WERI-Rb-1 (cell line): ENCODE data around the gene TIMM10B.

Source experiments
- DNase-seq: peaks from one replicate; pipeline ENCODE4 v3.0.0-alpha.2; 2020
- H3K27ac ChIP-seq: fragments of 250-450 bp; sonication (Bioruptor Pico); 2 replicates; pipeline ENCODE4 v1.5.1; 2020; ENCODE audit warnings: mild to moderate bottlenecking, moderate library complexity
- H3K27me3 ChIP-seq: fragments of 250-450 bp; sonication (Bioruptor Pico); 2 replicates; pipeline ENCODE4 v1.5.1; 2021; ENCODE audit warnings: mild to moderate bottlenecking, low read depth, moderate library complexity; ENCODE audit not compliant: insufficient read depth, severe bottlenecking
- H3K36me3 ChIP-seq: fragments of 250-450 bp; sonication (Bioruptor Pico); 2 replicates; pipeline ENCODE4 v1.5.1; 2020; ENCODE audit warnings: mild to moderate bottlenecking, moderate library complexity
- H3K4me3 ChIP-seq: 2 replicates; pipeline ENCODE4 v1.5.1; 2011; ENCODE audit warnings: low read depth, mild to moderate bottlenecking, control low read depth, low read length
- H3K9me3 ChIP-seq: fragments of 250-450 bp; sonication (Bioruptor Pico); 2 replicates; pipeline ENCODE4 v1.5.1; 2021; ENCODE audit warnings: mild to moderate bottlenecking, moderate library complexity; ENCODE audit not compliant: severe bottlenecking
- TF ChIP-seq, protein P1 (sequence below): IDR thresholded peaks from 2 replicates; pipeline ENCODE4 v1.5.1; 2011; ENCODE audit warnings: low read depth, mild to moderate bottlenecking, control low read depth, inconsistent platforms, low read length

Gene TIMM10B

DNA sequence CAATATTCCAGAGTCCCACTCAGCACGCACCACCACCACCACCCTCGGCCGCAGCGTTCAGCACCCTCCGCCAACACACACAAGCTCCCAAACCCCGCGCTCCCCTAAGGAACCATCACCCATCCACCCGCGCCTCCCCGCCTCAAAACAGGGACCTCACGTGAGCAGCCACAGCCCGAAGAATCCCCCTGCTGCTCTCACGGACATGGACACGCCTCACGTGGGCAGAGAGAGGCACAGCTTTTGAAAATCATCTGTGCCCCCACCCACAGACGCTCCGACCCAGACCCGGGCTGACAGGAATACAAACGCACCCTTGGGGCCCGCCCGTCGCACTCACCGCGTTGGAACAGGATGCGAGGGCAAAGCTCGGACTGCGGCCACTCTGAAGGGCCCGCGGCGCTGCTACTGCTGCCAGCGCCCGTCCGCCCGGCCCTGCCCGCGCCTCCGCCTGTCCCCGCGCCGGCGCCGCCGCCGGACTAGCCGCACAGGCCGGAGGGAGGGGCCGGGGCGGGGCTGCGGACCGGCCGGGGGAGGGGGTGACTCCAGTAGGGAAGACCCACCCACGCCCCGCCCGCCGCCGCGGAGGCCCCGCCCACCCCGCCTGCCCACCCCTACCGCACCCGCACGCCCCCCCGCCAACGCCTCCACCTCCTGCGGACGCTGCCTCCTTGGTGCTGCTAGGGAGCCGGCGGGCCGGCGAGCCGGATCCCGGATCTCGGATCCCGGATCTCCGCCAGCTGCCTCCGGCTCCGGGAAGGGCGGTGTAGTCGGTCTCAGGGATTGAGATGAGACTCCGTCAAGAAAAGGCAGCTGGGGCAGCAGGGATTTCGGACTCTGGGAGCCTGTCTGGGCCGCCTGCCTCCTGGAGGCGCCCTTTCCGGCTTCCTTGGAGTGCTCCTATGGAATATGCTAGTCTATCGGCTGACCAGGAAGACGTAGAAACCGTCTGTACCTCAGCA lies 7.6 kb upstream of the TIMM10B start, which contains the start of gene TRIM3:
TRIM3 (minus strand) TSS at position 491 of the 962 bp plus-strand sequence. CDS start 8,246 bp downstream, outside the sequence.
- H3K27me3 ChIP-seq, result no peaks in the 10 kb centered on the region
- H3K36me3 ChIP-seq, result peaks cover 16% of the 10 kb centered on the region
- no peaks in the 10 kb centered on the region for H3K9me3 ChIP-seq
- peak within 1 kb of the TSS; percentile 83 for H3K4me3 ChIP-seq
- DNase-seq, result peak; percentile 95
- TF ChIP-seq, protein P1, sequence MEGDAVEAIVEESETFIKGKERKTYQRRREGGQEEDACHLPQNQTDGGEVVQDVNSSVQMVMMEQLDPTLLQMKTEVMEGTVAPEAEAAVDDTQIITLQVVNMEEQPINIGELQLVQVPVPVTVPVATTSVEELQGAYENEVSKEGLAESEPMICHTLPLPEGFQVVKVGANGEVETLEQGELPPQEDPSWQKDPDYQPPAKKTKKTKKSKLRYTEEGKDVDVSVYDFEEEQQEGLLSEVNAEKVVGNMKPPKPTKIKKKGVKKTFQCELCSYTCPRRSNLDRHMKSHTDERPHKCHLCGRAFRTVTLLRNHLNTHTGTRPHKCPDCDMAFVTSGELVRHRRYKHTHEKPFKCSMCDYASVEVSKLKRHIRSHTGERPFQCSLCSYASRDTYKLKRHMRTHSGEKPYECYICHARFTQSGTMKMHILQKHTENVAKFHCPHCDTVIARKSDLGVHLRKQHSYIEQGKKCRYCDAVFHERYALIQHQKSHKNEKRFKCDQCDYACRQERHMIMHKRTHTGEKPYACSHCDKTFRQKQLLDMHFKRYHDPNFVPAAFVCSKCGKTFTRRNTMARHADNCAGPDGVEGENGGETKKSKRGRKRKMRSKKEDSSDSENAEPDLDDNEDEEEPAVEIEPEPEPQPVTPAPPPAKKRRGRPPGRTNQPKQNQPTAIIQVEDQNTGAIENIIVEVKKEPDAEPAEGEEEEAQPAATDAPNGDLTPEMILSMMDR, result peak; percentile 45
- H3K27ac ChIP-seq, result peak within 1 kb of the TSS; percentile 73

DNA sequence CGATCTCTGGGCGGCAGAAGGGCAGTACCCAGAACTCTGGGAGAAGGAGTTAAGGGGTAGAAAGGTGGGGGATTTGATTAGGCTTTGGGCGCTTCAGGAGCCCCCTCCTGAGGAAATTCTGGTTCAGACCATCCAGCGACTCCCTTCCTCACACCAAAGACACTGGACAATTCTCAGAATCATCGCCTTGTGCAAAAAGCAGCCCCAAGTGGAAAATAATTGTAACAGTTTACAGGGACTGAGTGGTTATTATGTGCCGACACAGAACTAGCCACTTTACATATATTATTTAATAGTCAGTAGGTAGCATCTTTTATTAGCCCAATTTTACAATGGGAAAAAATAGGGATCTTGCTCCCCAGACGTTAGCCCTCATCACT lies 6.9 kb upstream of the TIMM10B start:
- peak overlapping the region; percentile 59 for H3K4me3 ChIP-seq
- H3K9me3 ChIP-seq, result no peaks in the 10 kb centered on the region
- peak overlapping the region; percentile 73 for H3K27ac ChIP-seq
- TF ChIP-seq, protein P1, result no peak
- no peaks in the 10 kb centered on the region for H3K27me3 ChIP-seq
- peaks cover 21% of the 10 kb centered on the region for H3K36me3 ChIP-seq
- no peak for DNase-seq

DNA sequence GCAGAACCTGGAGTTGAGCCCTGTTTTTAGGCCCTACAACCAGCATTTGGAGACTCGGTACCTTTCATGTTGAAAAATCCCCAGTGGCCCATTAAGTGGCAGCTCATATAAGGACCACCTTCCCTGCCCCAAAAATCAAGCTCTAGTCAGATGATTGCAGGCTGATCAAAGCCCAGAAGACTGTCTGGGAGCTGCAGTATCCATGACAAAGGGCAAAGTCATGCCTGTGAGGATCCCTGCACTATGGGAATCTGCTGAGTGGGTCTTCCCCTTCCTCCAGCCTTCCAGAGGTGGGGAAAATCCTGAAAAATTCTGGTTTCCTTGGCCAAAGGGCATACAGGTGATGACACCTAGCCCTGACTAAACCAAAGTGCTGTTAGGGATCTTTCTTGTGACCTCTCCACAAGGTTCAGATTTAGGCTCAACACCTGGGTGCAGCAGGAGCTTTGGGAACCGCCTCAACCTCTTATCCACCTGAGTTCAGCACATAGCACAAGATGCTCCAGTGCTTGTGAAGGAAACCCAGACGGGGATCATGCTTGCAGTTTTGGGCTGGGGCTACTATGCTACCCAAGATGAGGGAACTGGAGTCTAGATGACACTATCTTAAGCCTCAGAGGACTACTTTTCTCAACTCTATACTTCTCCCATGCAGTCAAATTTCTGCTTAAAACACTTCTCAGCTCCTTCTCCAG lies 6.3 kb upstream of the TIMM10B start:
- TF ChIP-seq, protein P1, result no peak
- no peak overlapping the region for H3K4me3 ChIP-seq
- no peaks in the 10 kb centered on the region for H3K9me3 ChIP-seq
- peak overlapping the region; percentile 73 for H3K27ac ChIP-seq
- H3K27me3 ChIP-seq, result no peaks in the 10 kb centered on the region
- H3K36me3 ChIP-seq, result peaks cover 23% of the 10 kb centered on the region
- no peak for DNase-seq

DNA sequence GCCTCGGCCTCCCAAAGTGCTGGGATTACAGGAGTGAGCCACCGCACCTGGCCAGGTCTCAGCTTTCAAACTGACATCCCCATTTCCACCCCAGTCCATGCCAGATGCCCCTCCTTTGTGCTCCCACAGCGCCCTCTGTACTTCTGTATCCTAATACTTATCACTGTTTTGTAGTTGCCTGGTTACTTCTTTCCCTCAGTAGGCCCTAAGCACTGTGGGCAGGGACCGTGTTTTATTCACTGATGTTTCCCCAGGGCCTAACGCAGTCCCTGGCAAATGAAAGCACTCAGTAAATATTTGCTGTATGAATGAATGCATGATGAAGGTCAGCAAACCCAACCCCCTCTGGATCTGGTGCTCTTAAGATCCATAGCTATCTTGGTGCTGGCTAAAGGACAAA lies 5.4 kb upstream of the TIMM10B start:
- Histone ChIP-seq H3K27me3 (no peaks in the 10 kb centered on the region), H3K4me3 (no peak overlapping the region), H3K9me3 (no peaks in the 10 kb centered on the region), H3K27ac (no peak overlapping the region), H3K36me3 (peaks cover 23% of the 10 kb centered on the region)
- DNase-seq, result no peak
- TF ChIP-seq, protein P1, result 0 out of 2 replicates have a peak, but pooled peaks have one; percentile 0

DNA sequence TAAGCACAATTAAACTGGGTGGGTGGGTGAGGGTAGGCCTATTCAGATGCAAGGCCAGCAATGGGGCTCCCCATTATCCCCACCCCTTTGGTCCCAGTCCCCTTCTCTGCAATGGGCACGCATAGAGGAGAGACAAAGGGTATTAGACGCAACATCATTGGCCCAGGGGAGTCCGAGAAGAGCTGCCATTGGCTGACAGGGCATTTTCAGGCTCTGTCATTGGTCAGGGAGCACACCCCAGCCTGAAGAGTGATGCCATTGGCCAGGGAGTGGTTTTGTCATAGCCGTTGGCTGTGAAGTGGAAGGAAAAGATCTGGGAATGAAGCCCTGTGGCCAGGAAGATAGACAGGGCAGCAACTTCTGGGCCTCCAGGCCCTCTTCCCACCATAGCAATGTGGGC lies 4.7 kb upstream of the TIMM10B start:
- Histone ChIP-seq H3K4me3 (no peak overlapping the region), H3K27ac (no peak overlapping the region), H3K9me3 (no peaks in the 10 kb centered on the region), H3K27me3 (no peaks in the 10 kb centered on the region), H3K36me3 (peaks cover 24% of the 10 kb centered on the region)
- TF ChIP-seq, protein P1, result no peak
- DNase-seq, result no peak
